ENCODE data around the gene KCNK15. TPM values are rescaled to one million over a fixed set of nuclear protein-coding genes. Genes with fewer than 3 reads are reported as not detected.

KCNK15 gene
- total and polyA plus RNA-seq, 9 donors = 0.93 to 21.6 (median 4.4) TPM

DNA sequence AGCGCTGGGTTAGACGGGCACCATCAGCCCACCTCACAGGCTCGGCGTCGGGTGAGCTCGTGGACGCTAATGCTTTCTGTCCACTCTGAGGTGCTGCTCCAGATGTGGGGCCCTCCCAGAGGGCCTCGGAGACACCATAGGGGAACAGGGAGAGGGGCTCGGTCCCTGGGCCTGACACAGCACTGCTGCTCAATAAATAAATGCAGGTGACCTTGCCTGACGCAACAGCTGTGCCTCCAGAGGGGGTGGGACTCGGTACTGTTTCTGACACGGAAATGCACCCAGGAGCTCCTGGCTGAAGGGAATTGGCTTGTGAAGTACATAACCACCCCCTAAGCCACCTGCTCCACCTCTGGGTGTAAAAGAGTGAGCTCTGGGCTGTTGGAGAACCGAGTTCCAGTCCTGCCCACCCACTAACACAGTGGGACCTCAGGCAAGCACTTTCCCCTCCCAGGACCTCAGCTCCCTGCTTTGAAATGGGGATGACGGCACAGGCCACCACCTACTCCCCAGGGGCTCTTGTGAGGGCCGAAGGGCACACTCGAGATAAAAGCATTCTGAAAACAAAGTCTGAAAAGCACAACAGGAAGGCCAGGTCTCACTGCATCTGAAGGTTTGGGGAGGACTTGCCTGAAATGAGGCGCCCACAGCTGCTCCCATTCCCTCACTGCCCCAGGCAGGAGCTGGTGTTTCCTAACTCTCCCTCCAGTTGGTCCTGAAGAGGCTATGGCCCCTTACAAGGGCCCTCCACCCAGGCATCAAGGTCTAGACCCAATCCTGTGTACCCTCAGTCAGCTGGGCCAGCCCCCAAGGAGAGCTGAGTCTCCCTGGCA is 6.7 kb downstream of the KCNK15 start:
- H3K9me3 ChIP-seq = no peaks in the 10 kb centered on the region
- no peaks in the 10 kb centered on the region for H3K4me1 ChIP-seq (ENCODE audit: insufficient read depth)
- DNase-seq = no peak
- intact Hi-C loops (cut with DNase I) = loop anchor here in 2 of 4 donors (5.0 to 10.0 kb wide), 3 partner anchors 110 to 1158 kb away; partner anchors contain the start of genes IFT52 (in 1 of the 2), STK4 (in 1 of the 2) and TOMM34 (in 1 of the 2)
- no peaks in the 10 kb centered on the region for H3K27me3 ChIP-seq
- H3K4me3 ChIP-seq = no peak overlapping the region
- TF ChIP-seq EP300 (IDR thresholded peaks at IDR 0.05) = no peak
- TF ChIP-seq POLR2A (IDR thresholded peaks at IDR 0.05) = no peak
- TF ChIP-seq, protein P1, sequence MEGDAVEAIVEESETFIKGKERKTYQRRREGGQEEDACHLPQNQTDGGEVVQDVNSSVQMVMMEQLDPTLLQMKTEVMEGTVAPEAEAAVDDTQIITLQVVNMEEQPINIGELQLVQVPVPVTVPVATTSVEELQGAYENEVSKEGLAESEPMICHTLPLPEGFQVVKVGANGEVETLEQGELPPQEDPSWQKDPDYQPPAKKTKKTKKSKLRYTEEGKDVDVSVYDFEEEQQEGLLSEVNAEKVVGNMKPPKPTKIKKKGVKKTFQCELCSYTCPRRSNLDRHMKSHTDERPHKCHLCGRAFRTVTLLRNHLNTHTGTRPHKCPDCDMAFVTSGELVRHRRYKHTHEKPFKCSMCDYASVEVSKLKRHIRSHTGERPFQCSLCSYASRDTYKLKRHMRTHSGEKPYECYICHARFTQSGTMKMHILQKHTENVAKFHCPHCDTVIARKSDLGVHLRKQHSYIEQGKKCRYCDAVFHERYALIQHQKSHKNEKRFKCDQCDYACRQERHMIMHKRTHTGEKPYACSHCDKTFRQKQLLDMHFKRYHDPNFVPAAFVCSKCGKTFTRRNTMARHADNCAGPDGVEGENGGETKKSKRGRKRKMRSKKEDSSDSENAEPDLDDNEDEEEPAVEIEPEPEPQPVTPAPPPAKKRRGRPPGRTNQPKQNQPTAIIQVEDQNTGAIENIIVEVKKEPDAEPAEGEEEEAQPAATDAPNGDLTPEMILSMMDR (IDR thresholded peaks at IDR 0.05) = no peak
- no peaks in the 10 kb centered on the region for H3K36me3 ChIP-seq
- 44 to 64% (median 57%) methylated on average over 17 of the region's 17 CpGs for WGBS, 3 donors
- no peak overlapping the region for H3K27ac ChIP-seq

DNA sequence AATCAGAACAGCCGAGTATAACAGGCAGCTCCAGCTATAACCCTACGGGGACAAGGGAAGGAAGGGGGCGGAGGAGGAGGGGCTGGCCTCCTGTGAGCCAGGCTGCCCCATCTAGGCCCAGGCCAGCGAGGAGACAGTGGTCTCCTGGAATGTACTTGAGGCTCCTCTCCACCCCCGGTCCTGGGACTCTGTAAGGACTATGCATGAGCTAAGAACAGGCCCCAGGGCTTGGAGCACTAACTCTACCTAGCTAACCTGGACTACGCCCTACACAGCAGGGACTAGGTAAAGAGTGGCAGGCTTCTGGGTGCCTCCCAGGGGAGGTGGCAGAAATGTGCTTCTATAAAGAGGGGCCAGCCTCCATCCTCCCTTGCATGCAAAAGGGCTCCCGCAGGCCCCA is 8.9 kb downstream of the KCNK15 start:
- H3K27me3 ChIP-seq = no peaks in the 10 kb centered on the region
- no peaks in the 10 kb centered on the region for H3K9me3 ChIP-seq
- H3K36me3 ChIP-seq = no peaks in the 10 kb centered on the region
- no peak for DNase-seq
- intact Hi-C loops (cut with DNase I) = loop anchor here in 2 of 4 donors (5.0 to 10.0 kb wide), 3 partner anchors 108 to 1160 kb away; partner anchors contain the start of genes IFT52 (in 1 of the 2), STK4 (in 1 of the 2) and TOMM34 (in 1 of the 2)
- H3K4me1 ChIP-seq (ENCODE audit: insufficient read depth) = no peaks in the 10 kb centered on the region
- WGBS, 3 donors = 66 to 74% (median 71%) methylated on average over 7 of the region's 7 CpGs
- no peak overlapping the region for H3K4me3 ChIP-seq
- H3K27ac ChIP-seq = no peak overlapping the region
- TF ChIP-seq, protein P1 (IDR thresholded peaks at IDR 0.05) = no peak
- TF ChIP-seq POLR2A (IDR thresholded peaks at IDR 0.05) (no peak), EP300 (IDR thresholded peaks at IDR 0.05) (no peak)

DNA sequence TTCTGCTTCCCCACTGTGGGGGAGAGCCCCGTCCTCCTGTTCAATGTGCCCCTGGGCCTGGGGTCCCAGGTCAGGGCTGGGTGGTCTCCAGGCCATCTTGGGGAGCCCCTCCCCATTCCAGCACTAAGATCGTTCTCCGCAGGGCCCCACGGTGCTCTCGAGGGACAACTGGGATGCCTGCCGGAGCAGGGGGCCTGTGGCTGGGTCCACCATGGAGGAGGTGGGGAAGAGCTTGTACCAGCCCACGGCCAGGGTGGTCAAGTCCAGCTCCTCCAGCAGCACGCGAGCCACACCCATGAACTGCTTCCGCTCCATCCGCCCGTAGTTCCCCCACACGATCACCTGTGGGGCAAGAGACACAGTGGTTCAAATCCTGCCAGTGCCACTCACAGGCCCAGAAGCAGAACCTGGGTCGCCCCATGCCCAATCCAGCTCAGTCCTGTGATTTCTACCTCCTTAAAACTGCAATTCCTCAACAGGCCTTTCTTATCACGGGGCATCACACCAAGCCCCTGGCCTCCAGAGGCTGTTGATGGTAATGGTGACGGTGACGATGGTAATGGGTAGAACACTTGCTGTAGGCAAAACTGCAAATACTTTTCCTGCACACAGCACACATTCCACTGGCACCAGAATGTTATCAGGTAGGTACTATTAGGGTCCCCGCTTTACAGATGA is 10.5 kb downstream of the KCNK15 start:
- H3K27ac ChIP-seq = no peak overlapping the region

DNA sequence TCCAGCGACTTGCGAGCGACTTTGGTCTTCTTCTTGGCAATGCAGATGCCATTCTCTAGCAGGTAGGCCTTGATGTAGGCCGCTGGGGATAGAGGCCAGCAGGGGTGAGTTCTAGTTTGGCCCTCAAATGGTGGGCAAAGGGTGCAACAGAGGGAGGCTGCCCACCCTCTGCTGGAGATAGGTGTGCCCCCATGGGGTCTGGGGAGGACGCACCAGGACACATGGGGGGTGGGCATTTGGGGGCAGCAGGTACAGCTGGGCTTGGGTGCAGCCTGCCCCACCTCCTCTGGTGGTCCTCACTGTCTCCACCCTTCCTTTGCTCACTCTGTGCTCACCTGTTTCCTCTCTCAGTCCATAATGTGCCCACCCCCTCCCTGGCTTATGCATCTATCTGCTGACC is 11.3 kb downstream of the KCNK15 start:
- Histone ChIP-seq H3K4me3 (no peak overlapping the region), H3K36me3 (no peaks in the 10 kb centered on the region), H3K27ac (no peak overlapping the region), H3K9me3 (no peaks in the 10 kb centered on the region), H3K4me1 (ENCODE audit: insufficient read depth) (no peaks in the 10 kb centered on the region), H3K27me3 (no peaks in the 10 kb centered on the region)
- intact Hi-C loops (cut with DNase I) = loop anchor here in 1 of 4 donors (10.0 kb wide), 2 partner anchors 208 to 1162 kb away; partner anchors contain the start of genes IFT52, STK4 and TOMM34
- no peak for DNase-seq
- WGBS, 3 donors = 95 to 98% (median 97%) methylated on average over 5 of the region's 5 CpGs
- no peak for TF ChIP-seq POLR2A (IDR thresholded peaks at IDR 0.05)
- TF ChIP-seq, protein P1 (IDR thresholded peaks at IDR 0.05) = no peak
- TF ChIP-seq EP300 (IDR thresholded peaks at IDR 0.05) = no peak

More for the DNA sequence above, 10.5 kb downstream of the KCNK15 start:
- Histone ChIP-seq H3K27me3 (no peaks in the 10 kb centered on the region), H3K9me3 (no peaks in the 10 kb centered on the region), H3K36me3 (no peaks in the 10 kb centered on the region), H3K4me1 (ENCODE audit: insufficient read depth) (no peaks in the 10 kb centered on the region), H3K4me3 (no peak overlapping the region)
- TF ChIP-seq EP300 (IDR thresholded peaks at IDR 0.05) (no peak), POLR2A (IDR thresholded peaks at IDR 0.05) (no peak)
- TF ChIP-seq, protein P1 (IDR thresholded peaks at IDR 0.05) = no peak
- intact Hi-C loops (cut with DNase I) = loop anchor here in 1 of 4 donors (10.0 kb wide), 2 partner anchors 209 to 1161 kb away; partner anchors contain the start of genes IFT52, STK4 and TOMM34
- 87 to 90% (median 87%) methylated on average over 18 of the region's 18 CpGs for WGBS, 3 donors
- DNase-seq = no peak
